HG03565 (cell line): Measurements from ENCODE around the gene FUT1.
"Not testable (repeated sequence)": the region's sequence is repeated elsewhere in the genome, so short reads cannot be mapped to it uniquely, and the experiment has no call there.

Source experiments
- ATAC-seq: cut with Tn5 transposase; IDR thresholded peaks from one replicate; pipeline ENCODE4 v1.9.1; 2021; ENCODE audit warnings: mild to moderate bottlenecking, moderate library complexity; ENCODE audit not compliant: unreplicated experiment

Gene FUT1

GRCh38 chr19:48752496-48753365 lies at the start of gene FUT1:
Gene FUT1 (minus strand): TSS chr19:48752641. CDS start chr19:48751281, 1,360 bp downstream.
- no peak for ATAC-seq

GRCh38 chr19:48799358-48800300 lies 47.2 kb upstream of the FUT1 start:
- no peak for ATAC-seq

GRCh38 chr19:48798937-48799336 lies 46.5 kb upstream of the FUT1 start:
- ATAC-seq = no peak

GRCh38 chr19:48797103-48797502 lies 44.7 kb upstream of the FUT1 start:
- no peak for ATAC-seq

- no peak for ATAC-seq
These were observed 44.0 kb upstream of the FUT1 start for GRCh38 chr19:48796298-48797083.

GRCh38 chr19:48795685-48796070 lies 43.2 kb upstream of the FUT1 start:
- no peak for ATAC-seq

- ATAC-seq = peak; percentile 72
These were observed 42.7 kb upstream of the FUT1 start for GRCh38 chr19:48795055-48795684.

GRCh38 chr19:48794291-48794690 lies 41.9 kb upstream of the FUT1 start:
- ATAC-seq = no peak

- no peak for ATAC-seq
These were observed 40.8 kb upstream of the FUT1 start for GRCh38 chr19:48793271-48793670.

- not testable (repeated sequence) for ATAC-seq
These were observed 34.9 kb upstream of the FUT1 start for GRCh38 chr19:48787331-48787730.

- not testable (repeated sequence) for ATAC-seq
These were observed 34.0 kb upstream of the FUT1 start for GRCh38 chr19:48786422-48786821.

GRCh38 chr19:48784527-48784926 lies 32.1 kb upstream of the FUT1 start:
- no peak for ATAC-seq

- no peak for ATAC-seq
These were observed 28.4 kb upstream of the FUT1 start for GRCh38 chr19:48780631-48781391.

- ATAC-seq = no peak
These were observed 27.2 kb upstream of the FUT1 start for GRCh38 chr19:48779636-48780035.

GRCh38 chr19:48777720-48778119 lies 25.3 kb upstream of the FUT1 start:
- ATAC-seq = no peak

GRCh38 chr19:48777139-48777538 lies 24.7 kb upstream of the FUT1 start:
- no peak for ATAC-seq

GRCh38 chr19:48772503-48772953 lies 20.1 kb upstream of the FUT1 start:
- no peak for ATAC-seq

- no peak for ATAC-seq
These were observed 18.5 kb upstream of the FUT1 start for GRCh38 chr19:48770734-48771472.

GRCh38 chr19:48770266-48770665 lies 17.8 kb upstream of the FUT1 start:
- ATAC-seq = no peak
